ENCODE results near the gene SLC6A7. TPM values are rescaled to one million over a fixed set of nuclear protein-coding genes. Genes with fewer than 3 reads are reported as not detected.

Gene SLC6A7
- total RNA-seq, 1 donor = not detected

GRCh38 chr5:150177721-150178120 lies 12.1 kb upstream of the SLC6A7 start:
- no peak overlapping the region for H3K4me3 ChIP-seq (ENCODE audit: insufficient read depth, low read length)
- no peak for TF ChIP-seq CTCF (IDR thresholded peaks at IDR 0.05; ENCODE audit: extremely low read depth, low read depth, low read length)
- H2AFZ ChIP-seq (ENCODE audit: low read length) = no peak overlapping the region
- no peak overlapping the region for H3K4me2 ChIP-seq (ENCODE audit: insufficient read depth, low read length)
- H3K27me3 ChIP-seq (ENCODE audit: insufficient read depth, low read length) = no peaks in the 10 kb centered on the region
- H3K27ac ChIP-seq (ENCODE audit: low read depth, low read length) = no peak overlapping the region
- H3K9me3 ChIP-seq (ENCODE audit: low read depth, low read length) = no peaks in the 10 kb centered on the region
- DNase-seq (ENCODE audit: insufficient read length, low spot score, missing footprints) = no peak
- peaks cover 7% of the 10 kb centered on the region for H3K4me1 ChIP-seq (ENCODE audit: insufficient read depth, low read length)
- H3K36me3 ChIP-seq (ENCODE audit: insufficient read depth, low read length) = no peaks in the 10 kb centered on the region
- no peaks in the 10 kb centered on the region for H3K79me2 ChIP-seq (ENCODE audit: insufficient read depth, low read length)
- H4K20me1 ChIP-seq (ENCODE audit: insufficient read depth, low read length) = no peaks in the 10 kb centered on the region

- Histone ChIP-seq H3K9me3 (ENCODE audit: low read depth, low read length) (no peaks in the 10 kb centered on the region), H3K4me1 (ENCODE audit: insufficient read depth, low read length) (peaks cover 7% of the 10 kb centered on the region), H3K27me3 (ENCODE audit: insufficient read depth, low read length) (no peaks in the 10 kb centered on the region), H4K20me1 (ENCODE audit: insufficient read depth, low read length) (no peaks in the 10 kb centered on the region), H3K27ac (ENCODE audit: low read depth, low read length) (no peak overlapping the region), H2AFZ (ENCODE audit: low read length) (no peak overlapping the region), H3K4me3 (ENCODE audit: insufficient read depth, low read length) (no peak overlapping the region), H3K36me3 (ENCODE audit: insufficient read depth, low read length) (no peaks in the 10 kb centered on the region), H3K4me2 (ENCODE audit: insufficient read depth, low read length) (no peak overlapping the region), H3K79me2 (ENCODE audit: insufficient read depth, low read length) (no peaks in the 10 kb centered on the region)
- TF ChIP-seq CTCF (IDR thresholded peaks at IDR 0.05; ENCODE audit: extremely low read depth, low read depth, low read length) = no peak
- no peak for DNase-seq (ENCODE audit: insufficient read length, low spot score, missing footprints)
Measured at GRCh38 chr5:150178262-150178661, 11.6 kb upstream of the SLC6A7 start.

- Histone ChIP-seq H2AFZ (ENCODE audit: low read length) (no peak overlapping the region), H3K79me2 (ENCODE audit: insufficient read depth, low read length) (no peaks in the 10 kb centered on the region), H3K36me3 (ENCODE audit: insufficient read depth, low read length) (no peaks in the 10 kb centered on the region), H3K9me3 (ENCODE audit: low read depth, low read length) (no peaks in the 10 kb centered on the region), H4K20me1 (ENCODE audit: insufficient read depth, low read length) (no peaks in the 10 kb centered on the region), H3K4me1 (ENCODE audit: insufficient read depth, low read length) (peaks cover 7% of the 10 kb centered on the region), H3K4me3 (ENCODE audit: insufficient read depth, low read length) (no peak overlapping the region), H3K27ac (ENCODE audit: low read depth, low read length) (no peak overlapping the region), H3K27me3 (ENCODE audit: insufficient read depth, low read length) (no peaks in the 10 kb centered on the region), H3K4me2 (ENCODE audit: insufficient read depth, low read length) (no peak overlapping the region)
- no peak for DNase-seq (ENCODE audit: insufficient read length, low spot score, missing footprints)
- TF ChIP-seq CTCF (IDR thresholded peaks at IDR 0.05; ENCODE audit: extremely low read depth, low read depth, low read length) = no peak
Measured at GRCh38 chr5:150179019-150179620, 10.7 kb upstream of the SLC6A7 start.

GRCh38 chr5:150180241-150181026 lies 9.4 kb upstream of the SLC6A7 start:
- H3K9me3 ChIP-seq (ENCODE audit: low read depth, low read length) = no peaks in the 10 kb centered on the region
- H3K27ac ChIP-seq (ENCODE audit: low read depth, low read length) = no peak overlapping the region
- no peaks in the 10 kb centered on the region for H3K27me3 ChIP-seq (ENCODE audit: insufficient read depth, low read length)
- H4K20me1 ChIP-seq (ENCODE audit: insufficient read depth, low read length) = no peaks in the 10 kb centered on the region
- no peaks in the 10 kb centered on the region for H3K79me2 ChIP-seq (ENCODE audit: insufficient read depth, low read length)
- no peaks in the 10 kb centered on the region for H3K36me3 ChIP-seq (ENCODE audit: insufficient read depth, low read length)
- no peak overlapping the region for H3K4me3 ChIP-seq (ENCODE audit: insufficient read depth, low read length)
- peak; percentile 90 for DNase-seq (ENCODE audit: insufficient read length, low spot score, missing footprints)
- no peak overlapping the region for H3K4me2 ChIP-seq (ENCODE audit: insufficient read depth, low read length)
- TF ChIP-seq CTCF (IDR thresholded peaks at IDR 0.05; ENCODE audit: extremely low read depth, low read depth, low read length) = no peak
- H2AFZ ChIP-seq (ENCODE audit: low read length) = peak overlapping the region; percentile 81
- H3K4me1 ChIP-seq (ENCODE audit: insufficient read depth, low read length) = peaks cover 7% of the 10 kb centered on the region
